Body of pancreas (tissue), 4 donors: ENCODE measurements around the gene NUBPL. TPM values are rescaled to one million over a fixed set of nuclear protein-coding genes. Genes with fewer than 3 reads are reported as not detected.

Source experiments
- ATAC-seq: fragments of 150-250 bp; one replicate; pipeline ENCODE4 v1.9.1; 2016
- DNase-seq, 4 donors: peaks; one replicate each; pipeline ENCODE4 v3.0.0-alpha.2; 2019
- H3K27ac ChIP-seq, 4 donors: fragments of 200-600 bp; sonication (generic); 1 replicate in 3 of 4; 2 replicates in 1 of 4; pipeline versions ENCODE4 v1.5.1 to v1.6.1; 2016 to 2019; ENCODE audit warnings: mild to moderate bottlenecking in 1 of 4, mixed read lengths in 1 of 4, moderate library complexity in 1 of 4
- H3K27me3 ChIP-seq, 2 donors: fragments of 200-600 bp; sonication (generic); one replicate each; pipeline ENCODE4 v1.6.0; 2016; ENCODE audit warnings: mild to moderate bottlenecking in 1 of 2
- H3K36me3 ChIP-seq, 2 donors: fragments of 200-600 bp; sonication (generic); replicated peaks in 1 of 2; 2 replicates each; pipeline ENCODE4 v1.5.1; 2016; ENCODE audit warnings: low read depth in 2 of 2; ENCODE audit not compliant: insufficient read depth in 1 of 2
- H3K4me1 ChIP-seq: fragments of 200-600 bp; sonication (generic); one replicate; pipeline ENCODE4 v1.6.0; 2016
- H3K4me3 ChIP-seq, 2 donors: fragments of 200-600 bp; sonication (generic); 1 replicate in 1 of 2; 2 replicates in 1 of 2; pipeline ENCODE4 v1.5.1; 2016 to 2019
- H3K9me3 ChIP-seq, 3 donors: fragments of 200-600 bp; sonication (generic); 1 replicate in 2 of 3; 2 replicates in 1 of 3; pipeline ENCODE4 v1.5.1; 2016
- POLR2A ChIP-seq, 3 donors: fragments of 450-650 bp; IDR thresholded peaks; one replicate each; pipeline ENCODE4 v1.6.1; 2016; ENCODE audit warnings: antibody characterized with exemption in 3 of 3, mild to moderate bottlenecking in 2 of 3
- WGBS, 2 donors: methylation state at CpG; one replicate each; pipeline ENCODE4 v1.1.5; 2017; 5-methylcytosine and 5-hydroxymethylcytosine counted together
- intact Hi-C: fragments of 100-400 bp; cut with DNase I; formaldehyde crosslinking; loops from one replicate; pipeline ENCODE4 v1.15.1; 2023
- total RNA-seq, 2 donors: library from RNA; depleted of rRNA; stranded (reverse); fragments of >200 nt; gene quantifications; one replicate each; pipeline ENCODE4 v1.1.0, GENCODE V29; 2016
- TF ChIP-seq, protein P1 (sequence below), 7 experiments: fragments of 450-650 bp in 4 of 7; fragments of 200-600 bp in 3 of 7; sonication (generic) in 3 of 7; IDR thresholded peaks; one replicate each; pipeline ENCODE4 v1.5.1; 2016 to 2019; ENCODE audit warnings: antibody characterized with exemption in 7 of 7

Gene NUBPL
- total RNA-seq, 2 donors from 2014 or later, result 4.7 to 18.5 TPM

DNA sequence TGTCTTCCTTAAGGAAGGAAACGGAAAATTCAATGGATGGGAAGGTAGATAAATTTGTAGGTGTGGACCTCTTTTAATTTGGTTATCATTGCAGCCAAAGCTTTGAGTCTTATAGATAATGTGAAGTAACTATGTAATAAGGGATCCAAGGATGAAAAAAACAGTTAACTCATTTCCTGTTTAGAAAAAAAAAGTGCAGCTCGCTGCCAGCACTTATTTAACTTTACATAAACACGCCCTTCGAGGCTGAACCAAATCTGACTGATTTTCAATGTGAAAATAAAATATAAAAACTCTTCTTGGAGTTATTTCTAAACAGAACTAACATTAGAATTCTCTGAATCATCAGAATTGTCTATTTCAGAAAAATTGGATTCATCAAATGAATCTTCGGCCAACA lies 7.0 kb downstream of the NUBPL start:
- ATAC-seq (no peak), DNase-seq (no peak)
- Histone ChIP-seq H3K4me3 (no peak overlapping the region), H3K9me3 (no peaks in the 10 kb centered on the region), H3K27me3 (no peaks in the 10 kb centered on the region), H3K4me1 (no peaks in the 10 kb centered on the region), H3K27ac (no peak overlapping the region), H3K36me3 (no peaks in the 10 kb centered on the region)
- WGBS, 2 donors, result 75 to 87% methylated on average over 5 of the region's 5 CpGs
- intact Hi-C loops, result no loop called here
- TF ChIP-seq, protein P1, sequence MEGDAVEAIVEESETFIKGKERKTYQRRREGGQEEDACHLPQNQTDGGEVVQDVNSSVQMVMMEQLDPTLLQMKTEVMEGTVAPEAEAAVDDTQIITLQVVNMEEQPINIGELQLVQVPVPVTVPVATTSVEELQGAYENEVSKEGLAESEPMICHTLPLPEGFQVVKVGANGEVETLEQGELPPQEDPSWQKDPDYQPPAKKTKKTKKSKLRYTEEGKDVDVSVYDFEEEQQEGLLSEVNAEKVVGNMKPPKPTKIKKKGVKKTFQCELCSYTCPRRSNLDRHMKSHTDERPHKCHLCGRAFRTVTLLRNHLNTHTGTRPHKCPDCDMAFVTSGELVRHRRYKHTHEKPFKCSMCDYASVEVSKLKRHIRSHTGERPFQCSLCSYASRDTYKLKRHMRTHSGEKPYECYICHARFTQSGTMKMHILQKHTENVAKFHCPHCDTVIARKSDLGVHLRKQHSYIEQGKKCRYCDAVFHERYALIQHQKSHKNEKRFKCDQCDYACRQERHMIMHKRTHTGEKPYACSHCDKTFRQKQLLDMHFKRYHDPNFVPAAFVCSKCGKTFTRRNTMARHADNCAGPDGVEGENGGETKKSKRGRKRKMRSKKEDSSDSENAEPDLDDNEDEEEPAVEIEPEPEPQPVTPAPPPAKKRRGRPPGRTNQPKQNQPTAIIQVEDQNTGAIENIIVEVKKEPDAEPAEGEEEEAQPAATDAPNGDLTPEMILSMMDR (IDR thresholded peaks at IDR 0.05), result no peak
- no peak for TF ChIP-seq POLR2A (IDR thresholded peaks at IDR 0.05)

DNA sequence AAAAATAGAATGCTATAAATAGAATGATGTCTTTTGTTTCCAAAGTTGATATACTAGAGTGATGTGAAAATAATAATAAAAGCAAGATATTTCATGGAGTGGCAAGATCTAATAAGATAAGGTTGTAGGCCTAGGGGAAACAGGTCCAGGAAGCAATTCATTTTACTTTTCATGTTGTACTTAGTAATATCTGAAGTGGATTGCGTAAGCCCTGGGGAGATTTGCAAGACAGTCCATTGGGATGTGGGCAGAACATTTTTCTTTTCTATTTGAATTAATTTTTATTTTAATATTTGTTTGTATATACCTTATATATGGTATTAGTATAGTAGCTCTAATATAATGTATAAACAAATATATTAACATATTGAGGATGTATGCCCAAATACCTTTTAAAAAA lies 7.5 kb downstream of the NUBPL start:
- 89 to 96% methylated on average over 1 of the region's 1 CpG for WGBS, 2 donors
- Histone ChIP-seq H3K4me3 (no peak overlapping the region), H3K9me3 (no peaks in the 10 kb centered on the region), H3K27me3 (no peaks in the 10 kb centered on the region), H3K36me3 (no peaks in the 10 kb centered on the region), H3K27ac (no peak overlapping the region), H3K4me1 (no peaks in the 10 kb centered on the region)
- intact Hi-C loops, result no loop called here
- TF ChIP-seq, protein P1 (IDR thresholded peaks at IDR 0.05), result no peak
- no peak for TF ChIP-seq POLR2A (IDR thresholded peaks at IDR 0.05)
- no peak for DNase-seq
- ATAC-seq, result no peak

DNA sequence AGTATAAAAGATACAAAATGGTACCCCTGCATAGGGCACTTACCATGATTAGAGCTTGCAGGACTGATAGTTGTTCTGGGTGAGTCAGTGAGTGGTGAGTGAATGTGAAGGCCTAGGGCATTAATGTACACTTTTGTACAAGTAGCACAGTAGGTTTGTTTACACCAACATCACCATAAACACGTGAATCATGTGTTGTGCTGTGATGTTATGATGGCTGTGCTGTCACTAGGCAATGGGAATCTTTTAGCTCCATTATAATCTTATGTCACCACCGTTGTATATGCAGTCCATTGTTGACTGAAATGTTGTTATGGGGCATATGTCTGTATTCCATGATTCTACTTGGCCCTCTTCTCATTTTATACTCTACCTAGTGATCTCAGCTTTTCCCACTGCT lies 11.8 kb downstream of the NUBPL start:
- no peaks in the 10 kb centered on the region for H3K4me1 ChIP-seq
- TF ChIP-seq POLR2A (IDR thresholded peaks at IDR 0.05), result no peak
- TF ChIP-seq, protein P1 (IDR thresholded peaks at IDR 0.05), result no peak
- no peak overlapping the region for H3K4me3 ChIP-seq
- no peaks in the 10 kb centered on the region for H3K27me3 ChIP-seq
- no peak for DNase-seq
- H3K27ac ChIP-seq, result no peak overlapping the region
- intact Hi-C loops, result no loop called here
- ATAC-seq, result no peak
- H3K9me3 ChIP-seq, result no peaks in the 10 kb centered on the region
- 80 to 83% methylated on average over 2 of the region's 2 CpGs for WGBS, 2 donors
- H3K36me3 ChIP-seq, result no peaks in the 10 kb centered on the region

DNA sequence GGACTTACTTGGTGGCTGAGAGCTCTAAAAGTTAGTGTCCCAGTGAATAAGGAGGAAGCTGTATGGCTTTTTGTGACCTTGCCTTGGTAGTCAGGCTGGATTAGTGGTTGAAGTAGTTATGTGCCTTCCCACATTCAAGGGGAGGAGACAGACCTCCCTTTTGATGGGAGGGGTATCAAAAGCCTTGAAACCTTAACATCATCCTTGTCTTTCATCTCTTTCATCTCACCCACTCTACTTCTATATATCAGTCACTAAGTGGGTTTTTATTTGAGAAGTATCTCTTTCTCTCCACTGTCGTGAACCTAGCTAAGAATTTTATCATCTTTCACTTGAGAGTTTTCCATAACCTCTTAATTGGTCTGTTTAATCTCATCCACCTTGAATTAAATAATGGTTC lies 15.7 kb downstream of the NUBPL start:
- H3K36me3 ChIP-seq, result no peaks in the 10 kb centered on the region
- H3K27me3 ChIP-seq, result no peaks in the 10 kb centered on the region
- TF ChIP-seq, protein P1 (IDR thresholded peaks at IDR 0.05), result no peak
- no peak for TF ChIP-seq POLR2A (IDR thresholded peaks at IDR 0.05)
- H3K27ac ChIP-seq, result no peak overlapping the region
- no peaks in the 10 kb centered on the region for H3K4me1 ChIP-seq
- ATAC-seq (no peak), DNase-seq (no peak)
- 93 to 100% methylated on average over 1 of the region's 1 CpG for WGBS, 2 donors
- intact Hi-C loops, result no loop called here
- H3K4me3 ChIP-seq, result no peak overlapping the region
- no peaks in the 10 kb centered on the region for H3K9me3 ChIP-seq

DNA sequence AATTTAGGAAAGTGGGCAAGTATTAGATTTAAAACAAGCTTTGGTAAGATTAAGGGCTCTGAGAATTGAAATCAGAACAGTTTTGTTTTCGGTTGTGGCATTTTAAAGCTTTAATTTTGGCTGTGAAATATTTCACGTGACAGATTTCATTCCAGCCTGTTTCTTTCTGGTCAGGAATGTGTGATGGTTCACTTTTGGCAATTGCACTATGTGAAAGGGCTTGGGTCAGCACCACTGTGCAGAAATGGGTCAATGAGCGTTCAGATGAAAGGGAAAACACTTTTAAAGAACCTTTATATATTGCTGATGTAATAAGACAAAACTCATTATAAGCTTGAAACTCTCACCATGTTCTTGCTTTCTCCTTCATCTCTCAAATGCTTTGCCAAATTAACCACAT lies 17.1 kb downstream of the NUBPL start:
- Histone ChIP-seq H3K4me1 (no peaks in the 10 kb centered on the region), H3K27me3 (no peaks in the 10 kb centered on the region), H3K9me3 (no peaks in the 10 kb centered on the region), H3K4me3 (no peak overlapping the region), H3K27ac (no peak overlapping the region), H3K36me3 (no peaks in the 10 kb centered on the region)
- no peak for TF ChIP-seq POLR2A (IDR thresholded peaks at IDR 0.05)
- DNase-seq, result no peak
- WGBS, 2 donors, result 43 to 56% methylated on average over 3 of the region's 3 CpGs
- ATAC-seq, result no peak
- intact Hi-C loops, result no loop called here
